HepG2 (cell line): ENCODE data around the gene CIITA. TPM values are rescaled to one million over a fixed set of nuclear protein-coding genes. Genes with fewer than 3 reads are reported as not detected.

Source experiments
- ARNTL ChIP-seq: sonication (generic); formaldehyde crosslinking; IDR thresholded peaks from 2 replicates; pipeline ENCODE4 v1.4.0; 2020; ENCODE audit warnings: mild to moderate bottlenecking, missing genetic modification reagents
- ATRX ChIP-seq: sonication (generic); formaldehyde crosslinking; IDR thresholded peaks from 2 replicates; pipeline ENCODE4 v1.4.0; 2020; ENCODE audit warnings: missing genetic modification reagents, borderline replicate concordance
- CSRNP1 ChIP-seq: sonication (generic); formaldehyde crosslinking; IDR thresholded peaks from 2 replicates; pipeline ENCODE4 v1.8.1; 2023; ENCODE audit warnings: mild to moderate bottlenecking, missing genetic modification reagents
- FOSL1 ChIP-seq: sonication (generic); formaldehyde crosslinking; IDR thresholded peaks from 2 replicates; pipeline ENCODE4 v1.9.0; 2021; ENCODE audit warnings: missing genetic modification reagents, borderline replicate concordance
- HNRNPK ChIP-seq: fragments of 200-400 bp; formaldehyde crosslinking; IDR thresholded peaks from 2 replicates; pipeline ENCODE4 v1.6.1; 2018; ENCODE audit warnings: low read length, low read depth, moderate library complexity, mild to moderate bottlenecking; ENCODE audit not compliant: poor library complexity, severe bottlenecking
- LCORL ChIP-seq, 2 experiments: fragments of 450-650 bp in 1 of 2; sonication (generic) in 1 of 2; formaldehyde crosslinking in 1 of 2; IDR thresholded peaks; 2 replicates each; pipeline versions ENCODE4 v1.5.0 to v1.6.1; 2017 to 2020; ENCODE audit warnings: antibody characterized with exemption in 1 of 2, missing genetic modification reagents in 1 of 2
- NFYB ChIP-seq: sonication (generic); formaldehyde crosslinking; IDR thresholded peaks from 2 replicates; pipeline ENCODE4 v1.4.0; 2020; ENCODE audit warnings: missing genetic modification reagents
- SALL2 ChIP-seq: sonication (generic); formaldehyde crosslinking; IDR thresholded peaks from 2 replicates; pipeline ENCODE4 v1.8.1; 2023; ENCODE audit warnings: mild to moderate bottlenecking, missing genetic modification reagents, inconsistent platforms
- SMAD9 ChIP-seq: sonication (generic); formaldehyde crosslinking; IDR thresholded peaks from 2 replicates; pipeline ENCODE4 v1.5.1; 2020; ENCODE audit warnings: mild to moderate bottlenecking, missing genetic modification reagents
- SNAI1 ChIP-seq: sonication (generic); formaldehyde crosslinking; IDR thresholded peaks from 2 replicates; pipeline ENCODE4 v1.5.0; 2020; ENCODE audit warnings: mild to moderate bottlenecking, missing genetic modification reagents, borderline replicate concordance
- TCF12 ChIP-seq, 2 experiments: fragments of 450-650 bp in 1 of 2; sonication (generic) in 1 of 2; formaldehyde crosslinking in 1 of 2; IDR thresholded peaks; 2 replicates each; pipeline versions ENCODE4 v1.6.1 to v1.8.0; 2017 to 2022; ENCODE audit warnings: antibody characterized with exemption in 1 of 2, mild to moderate bottlenecking in 1 of 2, missing genetic modification reagents in 1 of 2, moderate library complexity in 1 of 2
- TFAP4 ChIP-seq: sonication (generic); IDR thresholded peaks from 2 replicates; pipeline ENCODE4 v1.6.1; 2016; ENCODE audit warnings: low read depth, borderline replicate concordance
- TFDP1 ChIP-seq: IDR thresholded peaks from 2 replicates; pipeline ENCODE4 v1.6.1; 2016; ENCODE audit warnings: missing compliant biosample characterization, missing genetic modification reagents, borderline replicate concordance
- TRIM22 ChIP-seq: fragments of 450-650 bp; IDR thresholded peaks from 2 replicates; pipeline ENCODE4 v1.6.1; 2017
- ZBTB38 ChIP-seq: sonication (generic); formaldehyde crosslinking; IDR thresholded peaks from 2 replicates; pipeline ENCODE4 v1.5.1; 2020; ENCODE audit warnings: mild to moderate bottlenecking, missing genetic modification reagents
- ZNF251 ChIP-seq: sonication (generic); formaldehyde crosslinking; IDR thresholded peaks from 2 replicates; pipeline ENCODE4 v1.9.0; 2021; ENCODE audit warnings: mild to moderate bottlenecking, missing genetic modification reagents
- ZNF512 ChIP-seq: sonication (generic); formaldehyde crosslinking; IDR thresholded peaks from 2 replicates; pipeline ENCODE4 v1.4.0; 2020; ENCODE audit warnings: mild to moderate bottlenecking, missing genetic modification reagents
- ZNF574 ChIP-seq: sonication (generic); formaldehyde crosslinking; IDR thresholded peaks from 2 replicates; pipeline ENCODE4 v1.4.0; 2020; ENCODE audit warnings: missing genetic modification reagents
- ZNF607 ChIP-seq: sonication (generic); formaldehyde crosslinking; IDR thresholded peaks from 2 replicates; pipeline ENCODE4 v1.5.1; 2020; ENCODE audit warnings: missing genetic modification reagents, mild to moderate bottlenecking, borderline replicate concordance
- polyA plus RNA-seq, 8 experiments: library from polyadenylated mRNA; depleted of rRNA in 3 of 8; stranded (reverse) in 7 of 8; unstranded in 1 of 8; fragments of >200 nt; fragmentation: Illumina TruSeq in 4 of 8; extraction: Trizol in 4 of 8; gene quantifications; 2 replicates each; pipeline versions ENCODE4 v1.2.1 to v1.2.3, GENCODE V29; 2011 to 2016; ENCODE audit warnings: low read depth in 4 of 8, missing spikeins in 1 of 8, mixed read lengths in 1 of 8; ENCODE audit not compliant: insufficient read depth in 1 of 8
- total RNA-seq, 5 experiments: library from RNA; depleted of rRNA; stranded (reverse); fragments of >200 nt; fragmentation: Illumina TruSeq; extraction: Trizol; gene quantifications; 2 replicates each; pipeline ENCODE4 v1.2.3, GENCODE V29; 2016; ENCODE audit warnings: low read depth in 1 of 5

Gene CIITA
- total and polyA plus RNA-seq, 2 of the 13 experiments (the other 11 are each of a cell fraction or from before 2014, with no cell fraction given), result 0.08 to 0.09 TPM

GRCh38 chr16:10923650-10924214 is 46.7 kb downstream of the CIITA start (continued):
- TF ChIP-seq CSRNP1 (CRISPR knock-in tag) (no peak), ZBTB38 (CRISPR knock-in tag) (peak; percentile 42; the same call in 1 of the 2 replicates), ATRX (CRISPR knock-in tag) (no peak), TFDP1 (CRISPR knock-in tag) (peak; percentile 61; the same call in 1 of the 2 replicates), SNAI1 (CRISPR knock-in tag) (no peak), NFYB (no peak), LCORL (IDR thresholded peaks at IDR 0.05) (no peak), LCORL (CRISPR knock-in tag; IDR thresholded peaks at IDR 0.05) (peak; percentile 92; the same call in 1 of the 2 replicates), SMAD9 (CRISPR knock-in tag) (no peak), ZNF251 (CRISPR knock-in tag) (no peak), TCF12 (IDR thresholded peaks at IDR 0.05) (no peak), TCF12 (CRISPR knock-in tag; IDR thresholded peaks at IDR 0.05) (0 out of 2 replicates have a peak, but pooled peaks have one; percentile 34), TFAP4 (peak; percentile 80; the same call in 1 of the 2 replicates), TRIM22 (no peak), ZNF607 (CRISPR knock-in tag) (peak; percentile 42; the same call in 1 of the 2 replicates), ZNF512 (CRISPR knock-in tag) (no peak), SALL2 (CRISPR knock-in tag) (no peak), FOSL1 (CRISPR knock-in tag) (no peak), HNRNPK (no peak), ARNTL (CRISPR knock-in tag) (peak; percentile 51; the same call in 1 of the 2 replicates), ZNF574 (peak; percentile 51; the same call in 1 of the 2 replicates)
